T-cell (primary cell): Measurements from ENCODE around the gene PIK3CD. TPM values are rescaled to one million over a fixed set of nuclear protein-coding genes. Genes with fewer than 3 reads are reported as not detected.

Experiments used
- ATAC-seq, 4 experiments: fragments of 200-7000 bp in 3 of 4; fragments of 150-1000 bp in 1 of 4; cut with Tn5 transposase; replicated peaks in 1 of 4; 1 replicate in 3 of 4; 2 replicates in 1 of 4; pipeline ENCODE4 v1.10.0; 2021; ENCODE audit warnings: moderate library complexity in 3 of 4, mild to moderate bottlenecking in 2 of 4, moderate number of reproducible peaks in 1 of 4
- CTCF ChIA-PET, 2 donors: fragments of 300-600 bp; sonication (Branson Sonifier 250); formaldehyde crosslinking; loops; one replicate each; lab custom pipeline; 2022; ENCODE audit warnings: antibody characterized with exemption in 2 of 2; lab: Charles Lee
- POLR2A ChIA-PET, 2 donors: fragments of 300-600 bp; sonication (Branson Sonifier 250); formaldehyde crosslinking; loops; one replicate each; lab custom pipeline; 2022; ENCODE audit warnings: antibody characterized with exemption in 2 of 2; lab: Charles Lee
- DNase-seq, 35 experiments: peaks; one replicate each; pipeline versions ENCODE4 v3.0.0 to v3.0.0-alpha.2; 2013 to 2023
- H3K27ac ChIP-seq: one replicate; pipeline ENCODE4 v1.5.1; 2013; ENCODE audit warnings: low read length
- H3K27me3 ChIP-seq, 2 experiments: replicated peaks in 1 of 2; 1 replicate in 1 of 2; 2 replicates in 1 of 2; pipeline versions ENCODE4 v1.6.1 to v1.7.0; 2013; ENCODE audit warnings: low read length in 1 of 2, mixed read lengths in 1 of 2; ENCODE audit not compliant: control insufficient read depth in 2 of 2, insufficient read depth in 2 of 2; ENCODE audit errors: extremely low read depth in 1 of 2
- H3K36me3 ChIP-seq, 2 donors: 1 replicate in 1 of 2; 2 replicates in 1 of 2; pipeline versions ENCODE4 v1.6.1 to v1.7.0; 2013; ENCODE audit warnings: low read length in 1 of 2; ENCODE audit not compliant: control insufficient read depth in 2 of 2, insufficient read depth in 1 of 2; ENCODE audit errors: extremely low read depth in 1 of 2
- H3K4me1 ChIP-seq, 2 experiments: 1 replicate in 1 of 2; 2 replicates in 1 of 2; pipeline versions ENCODE4 v1.6.1 to v1.7.0; 2013; ENCODE audit warnings: low read length in 2 of 2, mixed read lengths in 1 of 2; ENCODE audit not compliant: insufficient read depth in 2 of 2, control insufficient read depth in 1 of 2; ENCODE audit errors: extremely low read depth in 1 of 2
- H3K4me3 ChIP-seq, 2 donors: 1 replicate in 1 of 2; 2 replicates in 1 of 2; pipeline versions ENCODE4 v1.5.1 to v1.7.0; 2013; ENCODE audit warnings: mild to moderate bottlenecking in 2 of 2, low read length in 1 of 2, moderate library complexity in 1 of 2; ENCODE audit not compliant: control insufficient read depth in 1 of 2; ENCODE audit errors: extremely low read depth in 1 of 2
- H3K9me3 ChIP-seq: 2 replicates; pipeline ENCODE4 v1.7.0; 2013
- H3K27ac Mint-ChIP-seq, 2 donors: one replicate each; pipeline ENCODE4 v1.8.0; 2020 to 2021; ENCODE audit warnings: mild to moderate bottlenecking in 2 of 2, mixed read lengths in 2 of 2
- H3K27me3 Mint-ChIP-seq, 2 donors: one replicate each; pipeline ENCODE4 v1.8.0; 2021 to 2022; ENCODE audit warnings: mixed read lengths in 2 of 2
- H3K36me3 Mint-ChIP-seq: one replicate; pipeline ENCODE4 v1.8.0; 2021; ENCODE audit warnings: mixed read lengths
- H3K4me1 Mint-ChIP-seq, 3 donors: one replicate each; pipeline ENCODE4 v1.8.0; 2020 to 2022; ENCODE audit warnings: mixed read lengths in 3 of 3, mild to moderate bottlenecking in 1 of 3
- H3K4me3 Mint-ChIP-seq, 3 donors: one replicate each; pipeline ENCODE4 v1.8.0; 2020 to 2022; ENCODE audit warnings: mild to moderate bottlenecking in 3 of 3, mixed read lengths in 3 of 3, moderate library complexity in 3 of 3
- H3K9me3 Mint-ChIP-seq, 3 donors: one replicate each; pipeline ENCODE4 v1.8.0; 2020 to 2022; ENCODE audit warnings: mixed read lengths in 3 of 3
- WGBS: methylation state at CpG from one replicate; pipeline ENCODE4 v1.1.5; 2013; ENCODE audit warnings: missing lambda C conversion rate; ENCODE audit not compliant: insufficient coverage; 5-methylcytosine and 5-hydroxymethylcytosine counted together
- total RNA-seq, 35 experiments: library from RNA in 6 of 35; stranded (reverse) in 6 of 35; fragments of 120-200 nt in 1 of 35; gene quantifications; one replicate each; pipeline versions ENCODE4 v1.2.1 to v1.2.4 and lab custom pipeline; 2013 to 2026

Gene PIK3CD
- total RNA-seq, 5 donors from 2014 or later (not counting 1 experiment from before 2014, with no cell fraction given): 246 to 313 (median 280) TPM

GRCh38 chr1:9654834-9655723 lies 3.5 kb downstream of the PIK3CD start:
- Histone ChIP-seq H3K27ac (peak overlapping the region; percentile 58), H3K4me3 (peak overlapping the region; percentile 70 to 82), H3K9me3 (no peaks in the 10 kb centered on the region), H3K4me1 (peaks cover 14 to 81% of the 10 kb centered on the region in 2 experiments), H3K27me3 (no peaks in the 10 kb centered on the region), H3K36me3 (peaks cover 0 to 7% of the 10 kb centered on the region in 2 donors)
- Mint-ChIP-seq H3K4me1 (peaks cover 77 to 82% (median 81%) of the 10 kb centered on the region in 3 donors), H3K36me3 (peaks cover under 1% of the 10 kb centered on the region), H3K27me3 (no peaks in the 10 kb centered on the region), H3K27ac (peak overlapping the region; percentile 98), H3K4me3 (peak overlapping the region; percentile 96 to 100 (median 97)), H3K9me3 (no peaks in the 10 kb centered on the region)
- ChIA-PET CTCF (interaction anchor here (0.6 to 5.6 kb wide), 7 partner anchors 18 to 123 kb away, joined by 3 to 60 read pairs (median 5); no protein-coding TSS in a partner anchor), POLR2A (interaction anchor here (0.7 to 1.1 kb wide), 8 partner anchors 17 to 97 kb away, joined by 3 to 7 read pairs (median 4); no protein-coding TSS in a partner anchor)
- WGBS: 18% methylated on average over 4 of the region's 16 CpGs
- ATAC-seq: peak in 1 of 4 experiments; percentile 55
- peak in 29 of 35 experiments; percentile 17 to 85 (median 50) for DNase-seq

- H3K4me3 Mint-ChIP-seq: peak overlapping the region; percentile 96 to 100 (median 97)
- H3K27ac Mint-ChIP-seq: peak overlapping the region; percentile 98
- Histone ChIP-seq H3K27ac (peak overlapping the region; percentile 58), H3K4me3 (peak overlapping the region in 1 of 2 donors; percentile 70), H3K36me3 (peaks cover 3 to 12% of the 10 kb centered on the region in 2 donors), H3K4me1 (peaks cover 14 to 79% of the 10 kb centered on the region in 2 experiments), H3K9me3 (no peaks in the 10 kb centered on the region), H3K27me3 (no peaks in the 10 kb centered on the region)
- ChIA-PET CTCF (interaction anchor here (0.6 to 5.6 kb wide), 4 partner anchors 21 to 123 kb away, joined by 3 to 60 read pairs (median 4); no protein-coding TSS in a partner anchor), POLR2A (interaction anchor here in 1 of 2 donors (0.7 kb wide), 1 partner anchor 26 kb away, joined by 4 read pairs; no protein-coding TSS in a partner anchor)
- WGBS: 63% methylated on average over 8 of the region's 11 CpGs
- DNase-seq (no peak), ATAC-seq (no peak)
- H3K9me3 Mint-ChIP-seq: no peaks in the 10 kb centered on the region
- H3K27me3 Mint-ChIP-seq: no peaks in the 10 kb centered on the region
- H3K4me1 Mint-ChIP-seq: peaks cover 77 to 82% (median 81%) of the 10 kb centered on the region in 3 donors
- H3K36me3 Mint-ChIP-seq: peaks cover 8% of the 10 kb centered on the region
Observed at GRCh38 chr1:9655836-9656235, 4.3 kb downstream of the PIK3CD start.

- no peaks in the 10 kb centered on the region for H3K9me3 Mint-ChIP-seq
- Histone ChIP-seq H3K4me3 (no peak overlapping the region), H3K27me3 (no peaks in the 10 kb centered on the region), H3K9me3 (no peaks in the 10 kb centered on the region), H3K4me1 (peaks cover 14 to 88% of the 10 kb centered on the region in 2 experiments), H3K27ac (peak overlapping the region; percentile 41), H3K36me3 (peaks cover 3 to 12% of the 10 kb centered on the region in 2 donors)
- WGBS: 100% methylated on average over 1 of the region's 2 CpGs
- ChIA-PET POLR2A (interaction anchor here (0.5 to 0.6 kb wide), 2 partner anchors 28 to 432 kb away, joined by 4 to 6 read pairs; no protein-coding TSS in a partner anchor), CTCF (interaction anchor here in 1 of 2 donors (0.7 to 1.1 kb wide), 2 partner anchors 14 to 24 kb away, joined by 3 to 6 read pairs; no protein-coding TSS in a partner anchor)
- DNase-seq (no peak), ATAC-seq (no peak)
- H3K27me3 Mint-ChIP-seq: no peaks in the 10 kb centered on the region
- H3K36me3 Mint-ChIP-seq: peaks cover 14% of the 10 kb centered on the region
- H3K27ac Mint-ChIP-seq: peak overlapping the region; percentile 92 to 98
- peak overlapping the region; percentile 25 to 100 (median 51) for H3K4me3 Mint-ChIP-seq
- H3K4me1 Mint-ChIP-seq: peaks cover 82 to 83% (median 83%) of the 10 kb centered on the region in 3 donors
Observed at GRCh38 chr1:9657521-9658032, 6.0 kb downstream of the PIK3CD start.

GRCh38 chr1:9658199-9658598 lies 6.7 kb downstream of the PIK3CD start:
- H3K4me3 Mint-ChIP-seq: peak overlapping the region in 2 of 3 donors; percentile 3 to 100
- peak in 1 of 4 experiments; percentile 13 for ATAC-seq
- H3K4me3 ChIP-seq: no peak overlapping the region

GRCh38 chr1:9659328-9659727 lies 7.8 kb downstream of the PIK3CD start:
- POLR2A ChIA-PET: no interaction called here
- H3K27ac ChIP-seq: no peak overlapping the region
- CTCF ChIA-PET: interaction anchor here in 1 of 2 donors (0.9 kb wide), 1 partner anchor 9 kb away, joined by 5 read pairs; no protein-coding TSS in a partner anchor
- no peaks in the 10 kb centered on the region for H3K9me3 ChIP-seq
- no CpG with 5 or more reads among the region's 5 CpGs for WGBS
- no peak for ATAC-seq
- Mint-ChIP-seq H3K36me3 (peaks cover 23% of the 10 kb centered on the region), H3K27ac (peak overlapping the region; percentile 75 to 82), H3K27me3 (no peaks in the 10 kb centered on the region), H3K9me3 (no peaks in the 10 kb centered on the region), H3K4me3 (peak overlapping the region in 1 of 3 donors; percentile 100), H3K4me1 (peaks cover 80 to 83% (median 82%) of the 10 kb centered on the region in 3 donors)
- no peaks in the 10 kb centered on the region for H3K27me3 ChIP-seq
- H3K4me1 ChIP-seq: peaks cover 14 to 89% of the 10 kb centered on the region in 2 experiments
- peaks cover 3 to 20% of the 10 kb centered on the region in 2 donors for H3K36me3 ChIP-seq
- no peak overlapping the region for H3K4me3 ChIP-seq
- no peak for DNase-seq

More at GRCh38 chr1:9658199-9658598, 6.7 kb downstream of the PIK3CD start:
- H3K27me3 Mint-ChIP-seq: no peaks in the 10 kb centered on the region
- Histone ChIP-seq H3K9me3 (no peaks in the 10 kb centered on the region), H3K4me1 (peaks cover 14 to 94% of the 10 kb centered on the region in 2 experiments), H3K27ac (peak overlapping the region; percentile 41), H3K27me3 (no peaks in the 10 kb centered on the region), H3K36me3 (peaks cover 3 to 17% of the 10 kb centered on the region in 2 donors)
- H3K9me3 Mint-ChIP-seq: no peaks in the 10 kb centered on the region
- H3K27ac Mint-ChIP-seq: peak overlapping the region; percentile 92 to 98
- POLR2A ChIA-PET: interaction anchor here (0.5 to 0.6 kb wide), 3 partner anchors 13 to 431 kb away, joined by 4 to 6 read pairs (median 6); no protein-coding TSS in a partner anchor
- peaks cover 20% of the 10 kb centered on the region for H3K36me3 Mint-ChIP-seq
- peaks cover 87 to 88% (median 87%) of the 10 kb centered on the region in 3 donors for H3K4me1 Mint-ChIP-seq
- DNase-seq: peak in 3 of 35 experiments; percentile 20 to 67 (median 23)
- CTCF ChIA-PET: interaction anchor here in 1 of 2 donors (1.1 kb wide), 1 partner anchor 14 kb away, joined by 6 read pairs; no protein-coding TSS in a partner anchor
- no CpG with 5 or more reads among the region's 4 CpGs for WGBS
